HEK293 (cell line): ENCODE data around the gene IL36B.

Experiments
- CTCF ChIA-PET: fragments of 350-600 bp; formaldehyde crosslinking; extraction: SDS; loops from one replicate; lab custom pipeline; 2021; ENCODE audit warnings: antibody characterized with exemption; lab: Yijun Ruan, JAX
- POLR2A ChIA-PET: fragments of 300-600 bp; formaldehyde crosslinking; extraction: SDS; loops from one replicate; lab custom pipeline; 2020; ENCODE audit warnings: antibody characterized with exemption, inconsistent platforms; lab: Yijun Ruan, JAX
- H3K27ac ChIP-seq: fragments of 200-500 bp; sonication (Bioruptor generic); 2 replicates; pipeline ENCODE4 v1.5.1; 2014; ENCODE audit warnings: low read depth, low read length, control low read depth, inconsistent platforms; ENCODE audit errors: extremely low read depth
- H3K36me3 ChIP-seq, 2 experiments: fragments of 200-500 bp in 1 of 2; sonication (Bioruptor generic) in 1 of 2; 1 replicate in 1 of 2; 2 replicates in 1 of 2; pipeline ENCODE4 v1.5.1; 2014 to 2017; ENCODE audit warnings: inconsistent platforms in 2 of 2, low read length in 2 of 2; ENCODE audit not compliant: control insufficient read depth in 2 of 2, insufficient read depth in 1 of 2
- H3K4me1 ChIP-seq: fragments of 200-500 bp; sonication (Bioruptor generic); 2 replicates; pipeline ENCODE4 v1.5.1; 2014; ENCODE audit warnings: mild to moderate bottlenecking, low read length, inconsistent platforms; ENCODE audit not compliant: control insufficient read depth, insufficient read depth
- H3K4me3 ChIP-seq: 2 replicates; pipeline ENCODE4 v1.5.1; 2011; ENCODE audit warnings: low read depth, mild to moderate bottlenecking, control low read depth, low read length, moderate library complexity
- H3K9me3 ChIP-seq: fragments of 200-500 bp; sonication (Bioruptor generic); 2 replicates; pipeline ENCODE4 v1.5.1; 2014; ENCODE audit warnings: low read depth, low read length, inconsistent platforms; ENCODE audit not compliant: control insufficient read depth, insufficient read depth
- ATF2 ChIP-seq: fragments of 450-650 bp; formaldehyde crosslinking; IDR thresholded peaks from 2 replicates; pipeline ENCODE4 v1.5.1; 2016; ENCODE audit warnings: missing biosample characterization, missing genetic modification characterization, low read depth
- KLF1 ChIP-seq: fragments of 450-650 bp; formaldehyde crosslinking; IDR thresholded peaks from 2 replicates; pipeline ENCODE4 v1.5.1; 2016; ENCODE audit warnings: missing biosample characterization, missing genetic modification characterization
- KLF7 ChIP-seq: fragments of 450-650 bp; formaldehyde crosslinking; IDR thresholded peaks from 2 replicates; pipeline ENCODE4 v1.5.1; 2016; ENCODE audit warnings: missing biosample characterization, missing genetic modification characterization, borderline replicate concordance
- PRDM4 ChIP-seq: fragments of 450-650 bp; formaldehyde crosslinking; IDR thresholded peaks from 2 replicates; pipeline ENCODE4 v1.5.1; 2017; ENCODE audit warnings: missing biosample characterization, missing genetic modification characterization
- PRDM6 ChIP-seq: fragments of 450-650 bp; formaldehyde crosslinking; IDR thresholded peaks from 2 replicates; pipeline ENCODE4 v1.5.1; 2017; ENCODE audit warnings: missing biosample characterization, missing genetic modification characterization
- YY1 ChIP-seq: fragments of 450-650 bp; formaldehyde crosslinking; IDR thresholded peaks from 2 replicates; pipeline ENCODE4 v1.5.1; 2018; ENCODE audit warnings: missing biosample characterization, missing genetic modification characterization
- YY2 ChIP-seq: fragments of 450-650 bp; formaldehyde crosslinking; IDR thresholded peaks from 2 replicates; pipeline ENCODE4 v1.5.1; 2016; ENCODE audit warnings: missing biosample characterization, missing genetic modification characterization
- ZBTB49 ChIP-seq: fragments of 450-650 bp; formaldehyde crosslinking; IDR thresholded peaks from 2 replicates; pipeline ENCODE4 v1.5.1; 2016; ENCODE audit warnings: missing biosample characterization, missing genetic modification characterization, low read depth
- ZBTB6 ChIP-seq: fragments of 450-650 bp; formaldehyde crosslinking; IDR thresholded peaks from 2 replicates; pipeline ENCODE4 v1.5.1; 2017; ENCODE audit warnings: missing biosample characterization, missing genetic modification characterization
- ZNF121 ChIP-seq: fragments of 450-650 bp; formaldehyde crosslinking; IDR thresholded peaks from 2 replicates; pipeline ENCODE4 v1.5.1; 2016; ENCODE audit warnings: missing biosample characterization, missing genetic modification characterization
- ZNF18 ChIP-seq: fragments of 450-650 bp; formaldehyde crosslinking; IDR thresholded peaks from 2 replicates; pipeline ENCODE4 v1.5.1; 2016; ENCODE audit warnings: missing biosample characterization, missing genetic modification characterization
- ZNF184 ChIP-seq: fragments of 450-650 bp; IDR thresholded peaks from 2 replicates; pipeline ENCODE4 v1.5.1; 2018; ENCODE audit warnings: missing biosample characterization, mild to moderate bottlenecking, missing genetic modification characterization
- ZNF221 ChIP-seq: fragments of 450-650 bp; formaldehyde crosslinking; IDR thresholded peaks from 2 replicates; pipeline ENCODE4 v1.5.1; 2017; ENCODE audit warnings: missing biosample characterization, missing genetic modification characterization, borderline replicate concordance
- ZNF248 ChIP-seq: fragments of 450-650 bp; formaldehyde crosslinking; IDR thresholded peaks from 2 replicates; pipeline ENCODE4 v1.5.1; 2017; ENCODE audit warnings: missing biosample characterization, missing genetic modification characterization
- ZNF26 ChIP-seq: fragments of 450-650 bp; formaldehyde crosslinking; IDR thresholded peaks from 2 replicates; pipeline ENCODE4 v1.5.1; 2016; ENCODE audit warnings: missing biosample characterization, missing genetic modification characterization
- ZNF391 ChIP-seq: fragments of 450-650 bp; formaldehyde crosslinking; IDR thresholded peaks from 2 replicates; pipeline ENCODE4 v1.5.1; 2016; ENCODE audit warnings: low read depth, missing biosample characterization, missing genetic modification characterization, borderline replicate concordance
- ZNF449 ChIP-seq: fragments of 450-650 bp; formaldehyde crosslinking; IDR thresholded peaks from 2 replicates; pipeline ENCODE4 v1.5.1; 2017; ENCODE audit warnings: missing biosample characterization, mild to moderate bottlenecking, missing genetic modification characterization, moderate library complexity
- ZNF600 ChIP-seq: fragments of 450-650 bp; formaldehyde crosslinking; IDR thresholded peaks from 2 replicates; pipeline ENCODE4 v1.5.1; 2016; ENCODE audit warnings: missing biosample characterization, missing genetic modification characterization
- ZNF624 ChIP-seq: fragments of 450-650 bp; formaldehyde crosslinking; IDR thresholded peaks from 2 replicates; pipeline ENCODE4 v1.5.1; 2017; ENCODE audit warnings: missing biosample characterization, missing genetic modification characterization
- ZNF677 ChIP-seq: fragments of 450-650 bp; IDR thresholded peaks from 2 replicates; pipeline ENCODE4 v1.5.0; 2018; ENCODE audit warnings: missing biosample characterization, mild to moderate bottlenecking, missing genetic modification characterization, moderate library complexity
- ZNF791 ChIP-seq: fragments of 450-650 bp; formaldehyde crosslinking; IDR thresholded peaks from 2 replicates; pipeline ENCODE4 v1.5.1; 2016; ENCODE audit warnings: missing biosample characterization, missing genetic modification characterization
- ZNF830 ChIP-seq: fragments of 450-650 bp; IDR thresholded peaks from 2 replicates; pipeline ENCODE4 v1.5.0; 2018; ENCODE audit warnings: missing biosample characterization, missing genetic modification characterization, low read depth, mild to moderate bottlenecking, moderate library complexity

The IL36B gene

GRCh38 chr2:113025737-113026136 lies 26.9 kb downstream of the IL36B start:
- Histone ChIP-seq H3K4me3 (no peak overlapping the region), H3K9me3 (no peaks in the 10 kb centered on the region), H3K27ac (no peak overlapping the region), H3K4me1 (no peaks in the 10 kb centered on the region), H3K36me3 (no peaks in the 10 kb centered on the region)
- TF ChIP-seq YY2 (tag by site-specific recombination) (no peak), ZNF600 (tag by site-specific recombination) (no peak), ZNF18 (tag by site-specific recombination) (no peak), ATF2 (tag by site-specific recombination) (no peak), ZNF391 (tag by site-specific recombination) (no peak), ZBTB49 (tag by site-specific recombination) (no peak), ZNF830 (tag by site-specific recombination) (no peak), PRDM6 (tag by site-specific recombination) (no peak), KLF7 (tag by site-specific recombination) (no peak), ZNF248 (tag by site-specific recombination) (no peak), PRDM4 (no peak), ZNF624 (tag by site-specific recombination) (no peak), ZNF121 (no peak), ZNF221 (no peak)
- ChIA-PET CTCF (no interaction called here), POLR2A (no interaction called here)

- H3K9me3 ChIP-seq = no peaks in the 10 kb centered on the region
- H3K36me3 ChIP-seq = no peaks in the 10 kb centered on the region
- H3K27ac ChIP-seq = no peak overlapping the region
- no peak overlapping the region for H3K4me3 ChIP-seq
- CTCF ChIA-PET = no interaction called here
- POLR2A ChIA-PET = no interaction called here
- no peaks in the 10 kb centered on the region for H3K4me1 ChIP-seq
- TF ChIP-seq YY1 (tag by site-specific recombination) = no peak
- TF ChIP-seq ZNF449 (tag by site-specific recombination) = no peak
- no peak for TF ChIP-seq ZBTB6 (tag by site-specific recombination)
- no peak for TF ChIP-seq KLF1 (tag by site-specific recombination)
- no peak for TF ChIP-seq ZNF677 (tag by site-specific recombination)
- no peak for TF ChIP-seq ZNF791 (tag by site-specific recombination)
- no peak for TF ChIP-seq ZNF26 (tag by site-specific recombination)
- no peak for TF ChIP-seq ZNF184
These were observed 27.9 kb downstream of the IL36B start for GRCh38 chr2:113024764-113025163.
